HPDE6-E6E7 (cell line): ENCODE data around the gene CAPNS1.

ENCODE experiments used
- DNase-seq: peaks from one replicate; pipeline ENCODE4 v3.0.0; 2011; ENCODE audit warnings: missing footprints; ENCODE audit errors: extremely low spot score

Gene CAPNS1

DNA sequence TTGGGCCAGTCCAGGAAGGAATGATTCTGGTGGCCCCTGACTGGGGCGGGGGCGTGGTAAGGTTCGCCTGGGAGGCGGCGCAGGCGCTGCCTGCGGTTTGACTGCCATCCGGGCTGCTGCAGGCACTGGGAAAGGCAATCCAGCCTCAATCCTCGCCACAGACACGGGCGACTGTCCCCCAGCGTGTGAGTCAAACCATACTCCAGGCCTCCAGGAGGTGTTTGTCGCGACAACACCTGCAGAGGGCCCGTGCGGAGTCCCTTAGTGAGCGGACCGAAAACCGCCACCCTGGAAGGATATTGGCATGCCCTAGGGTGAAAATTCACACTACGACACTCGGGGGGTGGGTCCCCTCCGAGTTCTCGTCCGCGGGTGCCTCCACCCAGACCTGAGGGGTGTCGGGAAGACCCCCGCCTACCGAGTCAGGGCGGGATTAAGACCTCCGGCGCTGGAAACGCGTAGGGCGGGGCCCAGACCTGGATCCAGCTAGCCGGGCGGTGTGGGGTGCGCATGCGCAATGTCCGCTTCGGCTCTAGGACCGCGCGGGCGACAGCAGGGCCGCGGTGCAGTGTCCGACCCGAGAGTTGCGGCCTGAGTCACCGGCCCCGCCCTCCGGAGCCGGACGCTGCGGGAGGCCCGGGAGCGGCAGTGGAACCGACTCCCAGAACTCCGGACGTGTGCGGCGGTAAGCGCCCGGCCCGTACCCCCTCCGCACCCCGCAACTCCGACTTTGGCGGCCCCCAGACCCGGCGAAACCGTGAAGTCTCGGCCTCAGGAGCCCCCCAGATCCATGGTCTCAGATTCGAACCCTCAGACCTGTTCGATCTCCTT lies at the start of gene CAPNS1:
Gene CAPNS1, plus strand, starts transcription at position 594 of the 831 bp plus-strand sequence. CDS start 946 bp downstream, outside the sequence.
- DNase-seq = peak; percentile 93

- no peak for DNase-seq
These were observed 48.8 kb upstream of the CAPNS1 start for GRCh38 chr19:36090910-36091695.

DNA sequence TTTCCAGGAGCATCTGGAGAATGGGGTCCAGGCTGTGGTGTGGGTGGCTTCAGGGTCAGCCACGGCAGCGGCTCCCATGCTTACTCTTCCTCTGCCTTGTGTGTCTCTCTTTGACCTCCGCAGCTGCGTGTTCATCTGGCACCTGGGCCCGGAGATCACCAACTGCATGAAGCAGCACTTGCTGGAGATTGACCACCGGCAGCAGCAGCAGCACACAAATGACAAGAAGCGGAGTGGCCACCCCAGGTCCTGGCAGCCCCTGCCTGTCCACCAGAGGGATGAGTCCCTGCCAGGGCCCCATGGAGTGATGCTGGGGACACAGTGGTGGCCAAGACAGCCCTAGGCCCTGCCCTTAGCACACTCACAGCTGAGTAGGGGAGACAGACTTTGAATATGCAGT lies 47.3 kb upstream of the CAPNS1 start:
- DNase-seq = no peak

GRCh38 chr19:36093146-36093662 lies 46.7 kb upstream of the CAPNS1 start:
- no peak for DNase-seq

DNA sequence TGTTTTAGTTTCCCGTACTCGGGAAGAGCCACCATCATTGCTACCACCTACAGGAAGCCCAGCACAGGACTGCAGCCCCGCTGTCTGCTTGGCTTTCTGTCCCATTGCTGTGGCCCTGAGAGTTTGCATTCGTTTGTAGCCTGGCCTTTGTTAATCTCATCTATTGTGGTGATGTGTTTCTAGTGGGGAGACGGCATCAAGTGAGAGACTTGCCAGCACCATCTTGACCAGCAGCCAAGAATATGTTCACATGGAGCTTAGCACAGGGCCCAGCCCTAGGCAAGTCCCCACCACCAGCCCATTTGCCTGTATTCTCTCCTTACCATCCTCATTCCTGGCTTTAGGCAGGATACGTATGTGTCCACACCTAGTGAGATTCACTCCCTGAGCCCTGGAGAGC lies 46.2 kb upstream of the CAPNS1 start:
- no peak for DNase-seq

DNA sequence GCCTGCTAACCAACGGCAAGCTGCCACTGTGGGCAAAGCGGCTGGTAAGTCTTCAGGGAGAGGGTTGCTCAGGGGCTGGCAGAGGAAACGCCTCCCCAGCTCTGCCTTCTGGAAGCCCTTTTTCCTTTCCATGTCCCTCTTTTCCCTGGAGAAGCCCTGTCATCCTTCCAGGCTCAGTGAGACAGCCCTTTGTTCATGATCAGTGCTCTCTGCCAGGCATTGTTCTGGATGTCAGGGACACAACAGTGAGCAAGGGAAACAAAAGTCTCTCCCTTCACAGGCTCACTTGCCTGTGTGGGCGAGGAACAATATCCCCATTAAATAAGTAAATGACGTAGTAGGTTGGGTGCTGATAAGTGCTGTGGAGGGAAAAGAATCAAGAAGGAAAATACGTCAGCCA lies 42.8 kb upstream of the CAPNS1 start:
- no peak for DNase-seq

DNA sequence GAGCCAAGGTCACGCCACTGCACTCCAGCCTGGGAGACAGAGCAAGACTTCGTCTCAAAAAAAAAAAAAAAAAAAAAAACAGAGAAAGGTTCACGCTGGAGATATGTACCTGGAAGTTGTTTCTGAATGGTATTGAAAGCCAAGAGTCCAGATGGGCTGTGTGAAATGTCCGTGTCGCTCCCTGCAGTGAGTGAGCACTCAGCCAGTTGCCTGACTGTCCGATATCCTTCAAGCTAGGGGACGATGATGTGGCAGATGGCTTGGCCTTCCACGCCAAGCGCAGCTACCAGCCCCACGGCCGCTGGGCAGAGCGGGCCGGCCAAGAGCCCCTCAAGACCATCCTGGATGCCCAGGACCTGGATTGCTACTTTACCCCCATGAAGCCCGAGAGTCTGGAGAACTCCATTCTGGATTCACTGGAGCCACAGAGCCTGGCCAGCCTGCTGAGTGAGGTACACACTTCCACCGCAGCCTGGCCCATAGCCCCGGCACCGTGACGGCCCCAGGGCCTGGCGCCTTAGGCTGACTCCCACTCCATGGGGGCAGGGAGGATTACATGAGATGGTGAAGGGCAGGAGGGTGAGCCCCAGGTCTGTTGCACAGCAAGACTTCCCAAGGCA lies 40.6 kb upstream of the CAPNS1 start:
- no peak for DNase-seq

DNA sequence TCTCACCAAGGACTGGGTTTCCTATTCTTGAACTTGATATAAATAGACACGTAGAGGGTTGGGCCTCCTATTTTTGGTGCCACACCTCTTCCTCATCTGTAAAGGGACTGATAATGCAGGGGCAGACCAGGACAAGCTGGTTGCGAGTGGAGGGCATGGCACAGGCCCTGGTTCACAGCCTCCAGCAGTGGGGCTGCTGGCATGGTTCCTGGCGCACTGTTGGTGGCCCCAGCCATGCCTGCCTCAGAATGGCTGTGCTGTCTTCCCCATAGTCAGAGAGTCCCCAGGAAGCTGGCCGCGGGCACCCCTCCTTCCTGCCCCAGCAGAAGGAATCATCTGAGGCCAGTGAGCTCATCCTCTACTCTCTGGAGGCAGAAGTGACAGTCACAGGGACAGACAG lies 39.4 kb upstream of the CAPNS1 start:
- DNase-seq = no peak

- DNase-seq = no peak
These were observed 38.1 kb upstream of the CAPNS1 start for GRCh38 chr19:36101550-36102327.

DNA sequence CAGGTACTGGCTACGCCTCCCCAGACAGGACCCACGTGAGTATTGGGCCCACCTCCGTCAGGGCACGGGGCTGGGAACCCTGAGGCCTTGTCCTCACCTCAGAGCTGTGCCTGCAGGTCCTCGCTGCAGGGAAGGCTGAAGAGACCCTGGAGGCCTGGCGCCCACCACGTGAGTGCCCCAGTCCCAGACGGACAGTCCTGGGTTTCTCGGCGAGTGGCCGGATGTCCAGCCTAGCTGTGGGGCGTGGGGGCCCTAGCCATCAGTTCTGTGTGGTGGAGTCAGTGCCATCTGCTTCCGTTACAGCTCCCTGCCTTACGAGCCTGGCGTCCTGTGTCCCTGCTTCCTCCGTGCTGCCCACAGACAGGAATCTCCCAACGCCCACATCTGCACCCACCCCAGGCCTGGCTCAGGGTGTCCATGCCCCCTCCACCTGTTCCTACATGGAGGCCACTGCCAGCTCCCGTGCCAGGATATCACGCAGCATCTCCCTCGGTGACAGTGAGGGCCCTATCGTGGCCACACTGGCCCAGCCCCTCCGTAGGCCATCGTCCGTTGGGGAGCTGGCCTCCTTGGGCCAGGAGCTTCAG lies 36.7 kb upstream of the CAPNS1 start:
- no peak for DNase-seq

GRCh38 chr19:36103842-36104552 lies 35.9 kb upstream of the CAPNS1 start:
- DNase-seq = peak; percentile 47

- no peak for DNase-seq
These were observed 33.4 kb upstream of the CAPNS1 start for GRCh38 chr19:36106441-36106840.

DNA sequence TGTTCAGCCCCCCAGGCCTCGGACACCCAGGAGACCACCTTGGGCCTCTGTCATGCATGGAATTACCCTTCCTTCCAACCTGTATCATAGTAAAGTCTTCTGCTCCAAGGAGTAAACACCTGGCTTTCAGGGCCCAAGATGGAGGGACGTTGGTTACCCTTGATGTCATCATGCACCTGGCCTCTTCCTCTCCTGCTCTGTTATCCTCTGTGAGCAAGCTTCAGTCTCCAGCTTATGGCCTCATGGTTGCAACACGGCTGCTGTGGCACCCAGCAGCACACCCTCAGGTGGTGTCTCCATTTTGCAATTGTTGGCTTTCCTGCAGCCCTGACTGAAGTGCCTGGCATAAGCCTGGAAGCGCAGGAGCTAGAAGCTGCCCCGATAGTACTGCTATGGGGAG lies 32.9 kb upstream of the CAPNS1 start:
- no peak for DNase-seq

- DNase-seq = no peak
These were observed 31.2 kb upstream of the CAPNS1 start for GRCh38 chr19:36108684-36109083.

DNA sequence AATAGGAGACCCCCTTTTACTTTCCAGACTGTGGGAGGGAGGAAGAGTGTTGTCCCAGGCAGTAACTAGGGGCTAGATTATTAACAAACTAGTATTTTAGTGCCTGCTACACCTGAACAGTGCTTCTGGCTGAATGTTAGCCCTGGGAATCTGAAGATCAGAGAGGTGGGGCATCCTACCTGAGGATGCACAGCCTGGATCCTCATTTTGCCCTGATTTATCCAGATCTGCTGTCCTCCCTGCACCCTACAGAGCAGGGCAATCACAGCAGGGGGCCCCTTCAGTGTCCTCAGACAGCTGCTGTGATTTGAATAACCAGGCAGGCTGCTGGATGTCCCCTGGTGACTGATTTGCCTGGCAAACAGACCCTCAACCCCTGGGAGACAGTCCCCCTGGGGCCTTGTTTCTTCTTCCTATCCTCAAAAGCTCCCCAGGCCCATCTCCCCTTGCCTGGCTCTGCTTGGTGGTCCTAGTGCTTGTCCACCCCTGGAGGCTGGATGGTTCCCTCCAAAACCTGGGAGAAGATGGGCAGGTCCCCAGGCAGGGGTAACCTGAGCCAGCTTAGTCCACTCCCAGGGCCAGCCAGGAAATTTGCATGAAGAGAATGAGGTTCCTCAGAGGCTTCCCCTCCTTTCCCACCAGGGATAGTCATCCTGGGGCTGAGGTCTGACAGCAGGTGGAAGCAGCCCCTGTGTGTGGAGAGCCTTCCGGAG lies 29.2 kb upstream of the CAPNS1 start, which contains the start of gene OVOL3:
Gene OVOL3, plus strand, starts transcription at position 657 of the 713 bp plus-strand sequence. CDS start 60 bp downstream, outside the sequence.
- DNase-seq = no peak

DNA sequence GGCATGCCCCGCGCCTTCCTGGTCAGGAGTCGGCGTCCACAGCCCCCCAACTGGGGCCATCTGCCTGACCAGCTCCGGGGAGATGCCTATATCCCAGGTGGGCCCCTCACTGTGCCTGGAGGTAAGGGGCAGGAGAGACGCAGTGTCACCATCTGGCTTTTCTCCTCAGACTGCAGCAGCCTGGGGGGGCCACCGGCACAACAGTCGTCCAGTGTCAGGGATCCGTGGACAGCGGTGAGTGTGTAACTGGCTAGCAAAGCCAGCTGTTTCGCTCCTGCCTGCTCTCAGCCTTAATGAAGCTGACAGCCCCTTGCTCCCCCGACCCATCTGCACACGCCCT lies 28.7 kb upstream of the CAPNS1 start:
- no peak for DNase-seq

DNA sequence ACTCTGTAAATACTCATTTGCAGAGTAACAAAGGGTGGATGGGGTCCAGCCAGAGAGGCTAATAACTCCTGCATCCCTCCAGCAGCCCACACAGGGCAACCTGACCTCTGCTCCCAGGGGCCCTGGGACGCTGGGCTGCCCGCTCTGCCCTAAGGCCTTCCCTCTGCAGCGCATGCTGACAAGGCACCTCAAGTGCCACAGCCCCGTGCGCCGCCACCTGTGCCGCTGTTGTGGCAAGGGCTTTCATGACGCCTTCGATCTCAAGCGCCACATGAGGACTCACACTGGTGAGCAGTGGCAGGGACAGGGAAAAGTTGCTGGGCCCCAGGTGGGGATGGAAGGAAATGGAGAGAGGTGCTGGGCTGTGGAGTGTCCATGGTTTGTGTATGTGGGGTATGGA lies 27.2 kb upstream of the CAPNS1 start:
- DNase-seq = no peak

- DNase-seq = no peak
These were observed 26.4 kb upstream of the CAPNS1 start for GRCh38 chr19:36113425-36113824.

- no peak for DNase-seq
These were observed 25.8 kb upstream of the CAPNS1 start for GRCh38 chr19:36113894-36114720.
